ENCODE measurements around the gene OAS2. TPM values are rescaled to one million over a fixed set of nuclear protein-coding genes. Genes with fewer than 3 reads are reported as not detected.
A peak's percentile ranks its signal among the peaks of the same experiment; 100 is the strongest.

OAS2 gene
- total and polyA plus RNA-seq, 2 donors (not counting 1 experiment from before 2014, with no cell fraction given), result 2.2 to 3.1 TPM

- no peak overlapping the region for H3K4me2 ChIP-seq (ENCODE audit: extremely low read depth, insufficient read depth, low read length)
- H3K4me3 ChIP-seq (replicated peaks in 1 of 4; ENCODE audit: control extremely low read depth in 1 of 4, insufficient read depth in 1 of 4, low read depth in 3 of 4, low read length in 4 of 4), result no peak overlapping the region
- H3K36me3 ChIP-seq (ENCODE audit: control insufficient read depth, insufficient read depth, low read length), result no peaks in the 10 kb centered on the region
- no peaks in the 10 kb centered on the region for H3K27me3 ChIP-seq (ENCODE audit: control insufficient read depth, insufficient read depth, low read length)
- H4K20me1 ChIP-seq (ENCODE audit: control insufficient read depth, extremely low read depth, insufficient read depth, low read length), result no peaks in the 10 kb centered on the region
- DNase-seq (ENCODE audit: low read depth in 2 of 2), result no peak
- no peak overlapping the region for H2AFZ ChIP-seq (ENCODE audit: low read length)
- H3K9ac ChIP-seq (ENCODE audit: insufficient read depth, low read length), result no peak overlapping the region
- H3K4me1 ChIP-seq (ENCODE audit: control insufficient read depth, extremely low read depth, insufficient read depth, low read length), result peaks cover 4% of the 10 kb centered on the region
- no peak overlapping the region for H3K27ac ChIP-seq (ENCODE audit: insufficient read depth, low read length)
- H3K9me3 ChIP-seq (ENCODE audit: control insufficient read depth, insufficient read depth, low read depth, low read length), result no peaks in the 10 kb centered on the region
- H3K79me2 ChIP-seq (ENCODE audit: control insufficient read depth, insufficient read depth, low read length), result no peaks in the 10 kb centered on the region
- TF ChIP-seq EZH2 (IDR thresholded peaks at IDR 0.05; ENCODE audit: low read length, missing control alignments) (no peak), CTCF (conservative IDR thresholded peaks at IDR 0.05 in 1 of 2, IDR thresholded peaks at IDR 0.05 in 1 of 2; ENCODE audit: low read depth in 1 of 2, low read length in 2 of 2) (no peak)
Measured at GRCh38 chr12:112977139-112977538, 1.2 kb upstream of the OAS2 start.

GRCh38 chr12:112977641-112978040 lies 678 bp upstream of the OAS2 start:
- no peaks in the 10 kb centered on the region for H3K79me2 ChIP-seq (ENCODE audit: control insufficient read depth, insufficient read depth, low read length)
- no peaks in the 10 kb centered on the region for H3K9me3 ChIP-seq (ENCODE audit: control insufficient read depth, insufficient read depth, low read depth, low read length)
- no peak overlapping the region for H3K27ac ChIP-seq (ENCODE audit: insufficient read depth, low read length)
- no peak overlapping the region for H3K9ac ChIP-seq (ENCODE audit: insufficient read depth, low read length)
- H3K36me3 ChIP-seq (ENCODE audit: control insufficient read depth, insufficient read depth, low read length), result no peaks in the 10 kb centered on the region
- H4K20me1 ChIP-seq (ENCODE audit: control insufficient read depth, extremely low read depth, insufficient read depth, low read length), result no peaks in the 10 kb centered on the region
- H3K4me3 ChIP-seq (replicated peaks in 1 of 4; ENCODE audit: control extremely low read depth in 1 of 4, insufficient read depth in 1 of 4, low read depth in 3 of 4, low read length in 4 of 4), result peak overlapping the region in 1 of 4 experiments; percentile 39
- peaks cover 4% of the 10 kb centered on the region for H3K4me1 ChIP-seq (ENCODE audit: control insufficient read depth, extremely low read depth, insufficient read depth, low read length)
- no peaks in the 10 kb centered on the region for H3K27me3 ChIP-seq (ENCODE audit: control insufficient read depth, insufficient read depth, low read length)
- H2AFZ ChIP-seq (ENCODE audit: low read length), result peak overlapping the region; percentile 96
- H3K4me2 ChIP-seq (ENCODE audit: extremely low read depth, insufficient read depth, low read length), result peak overlapping the region; percentile 69
- DNase-seq (ENCODE audit: low read depth in 2 of 2), result no peak
- TF ChIP-seq EZH2 (IDR thresholded peaks at IDR 0.05; ENCODE audit: low read length, missing control alignments) (no peak), CTCF (conservative IDR thresholded peaks at IDR 0.05 in 1 of 2, IDR thresholded peaks at IDR 0.05 in 1 of 2; ENCODE audit: low read depth in 1 of 2, low read length in 2 of 2) (no peak)

- Histone ChIP-seq H3K36me3 (ENCODE audit: control insufficient read depth, insufficient read depth, low read length) (no peaks in the 10 kb centered on the region), H3K4me3 (replicated peaks in 1 of 4; ENCODE audit: control extremely low read depth in 1 of 4, insufficient read depth in 1 of 4, low read depth in 3 of 4, low read length in 4 of 4) (peak overlapping the region in 2 of 4 experiments; percentile 43 to 54), H3K27me3 (ENCODE audit: control insufficient read depth, insufficient read depth, low read length) (no peaks in the 10 kb centered on the region), H3K9ac (ENCODE audit: insufficient read depth, low read length) (no peak overlapping the region), H3K27ac (ENCODE audit: insufficient read depth, low read length) (no peak overlapping the region), H3K4me2 (ENCODE audit: extremely low read depth, insufficient read depth, low read length) (peak overlapping the region; percentile 69), H3K4me1 (ENCODE audit: control insufficient read depth, extremely low read depth, insufficient read depth, low read length) (peaks cover 4% of the 10 kb centered on the region), H2AFZ (ENCODE audit: low read length) (peak overlapping the region; percentile 96), H3K9me3 (ENCODE audit: control insufficient read depth, insufficient read depth, low read depth, low read length) (no peaks in the 10 kb centered on the region), H3K79me2 (ENCODE audit: control insufficient read depth, insufficient read depth, low read length) (no peaks in the 10 kb centered on the region), H4K20me1 (ENCODE audit: control insufficient read depth, extremely low read depth, insufficient read depth, low read length) (no peaks in the 10 kb centered on the region)
- no peak for DNase-seq (ENCODE audit: low read depth in 2 of 2)
- TF ChIP-seq EZH2 (IDR thresholded peaks at IDR 0.05; ENCODE audit: low read length, missing control alignments), result no peak
- TF ChIP-seq CTCF (conservative IDR thresholded peaks at IDR 0.05 in 1 of 2, IDR thresholded peaks at IDR 0.05 in 1 of 2; ENCODE audit: low read depth in 1 of 2, low read length in 2 of 2), result no peak
Measured at GRCh38 chr12:112979041-112979680, 842 bp downstream of the OAS2 start.

All from fibroblast of lung (primary cell).